Right atrium auricular region (tissue), 2 donors: ENCODE data around the gene PUS7. TPM values are rescaled to one million over a fixed set of nuclear protein-coding genes. Genes with fewer than 3 reads are reported as not detected.
"Not testable (repeated sequence)": the region's sequence is repeated elsewhere in the genome, so short reads cannot be mapped to it uniquely, and the experiment has no call there.

Experiments used
- DNase-seq: peaks from one replicate; pipeline ENCODE4 v3.0.0-alpha.2; 2019; ENCODE audit warnings: low spot score
- H3K27ac ChIP-seq, 2 donors: fragments of 200-600 bp; sonication (generic); 1 replicate in 1 of 2; 2 replicates in 1 of 2; pipeline ENCODE4 v1.5.1; 2016 to 2019
- H3K27me3 ChIP-seq, 2 donors: fragments of 200-600 bp; sonication (generic); one replicate each; pipeline versions ENCODE4 v1.5.1 to v1.6.0; 2017 to 2019
- H3K36me3 ChIP-seq: fragments of 200-600 bp; sonication (generic); one replicate; pipeline ENCODE4 v1.5.1; 2016
- H3K4me1 ChIP-seq, 2 donors: fragments of 200-600 bp; sonication (generic); one replicate each; pipeline versions ENCODE4 v1.5.1 to v1.6.0; 2017 to 2019
- H3K4me3 ChIP-seq, 2 donors: fragments of 200-600 bp; sonication (generic); 1 replicate in 1 of 2; 2 replicates in 1 of 2; pipeline ENCODE4 v1.5.1; 2017 to 2019; ENCODE audit warnings: mild to moderate bottlenecking in 1 of 2, moderate library complexity in 1 of 2
- H3K9me3 ChIP-seq, 2 donors: fragments of 200-600 bp; sonication (generic); one replicate each; pipeline ENCODE4 v1.5.1; 2019
- total RNA-seq, 2 donors: library from RNA; depleted of rRNA; stranded (reverse); fragments of >200 nt; gene quantifications; one replicate each; pipeline ENCODE4 v1.1.0, GENCODE V29; 2016
- TF ChIP-seq, protein P1 (sequence below), 2 donors: fragments of 200-600 bp; sonication (generic); IDR thresholded peaks; one replicate each; pipeline ENCODE4 v1.5.1; 2019; ENCODE audit warnings: antibody characterized with exemption in 2 of 2

PUS7 gene
- total RNA-seq, 2 donors from 2014 or later, result 4.3 to 7.8 TPM

DNA sequence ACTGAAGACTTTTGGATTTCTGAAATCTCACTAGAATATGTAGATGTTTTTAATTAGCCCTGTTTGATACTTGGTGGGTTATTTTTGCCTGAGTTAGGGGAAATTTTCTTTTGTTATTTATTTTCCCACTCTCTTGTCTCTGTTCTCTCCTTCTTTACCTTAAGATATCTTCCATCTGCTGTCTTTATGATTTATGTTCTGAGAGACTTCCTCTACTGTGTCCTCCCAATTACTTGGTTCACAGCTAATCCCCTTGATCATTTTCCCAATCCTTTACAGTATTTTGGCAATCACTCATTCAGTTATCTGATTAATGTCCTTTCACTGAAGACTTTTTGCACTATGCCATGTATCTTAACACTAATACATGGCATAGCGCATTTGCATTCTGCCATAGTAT is 83.8 kb downstream of the PUS7 start:
- DNase-seq, result no peak
- Histone ChIP-seq H3K27me3 (no peaks in the 10 kb centered on the region), H3K9me3 (no peaks in the 10 kb centered on the region), H3K4me1 (no peaks in the 10 kb centered on the region), H3K36me3 (no peaks in the 10 kb centered on the region), H3K27ac (no peak overlapping the region), H3K4me3 (no peak overlapping the region)
- TF ChIP-seq, protein P1, sequence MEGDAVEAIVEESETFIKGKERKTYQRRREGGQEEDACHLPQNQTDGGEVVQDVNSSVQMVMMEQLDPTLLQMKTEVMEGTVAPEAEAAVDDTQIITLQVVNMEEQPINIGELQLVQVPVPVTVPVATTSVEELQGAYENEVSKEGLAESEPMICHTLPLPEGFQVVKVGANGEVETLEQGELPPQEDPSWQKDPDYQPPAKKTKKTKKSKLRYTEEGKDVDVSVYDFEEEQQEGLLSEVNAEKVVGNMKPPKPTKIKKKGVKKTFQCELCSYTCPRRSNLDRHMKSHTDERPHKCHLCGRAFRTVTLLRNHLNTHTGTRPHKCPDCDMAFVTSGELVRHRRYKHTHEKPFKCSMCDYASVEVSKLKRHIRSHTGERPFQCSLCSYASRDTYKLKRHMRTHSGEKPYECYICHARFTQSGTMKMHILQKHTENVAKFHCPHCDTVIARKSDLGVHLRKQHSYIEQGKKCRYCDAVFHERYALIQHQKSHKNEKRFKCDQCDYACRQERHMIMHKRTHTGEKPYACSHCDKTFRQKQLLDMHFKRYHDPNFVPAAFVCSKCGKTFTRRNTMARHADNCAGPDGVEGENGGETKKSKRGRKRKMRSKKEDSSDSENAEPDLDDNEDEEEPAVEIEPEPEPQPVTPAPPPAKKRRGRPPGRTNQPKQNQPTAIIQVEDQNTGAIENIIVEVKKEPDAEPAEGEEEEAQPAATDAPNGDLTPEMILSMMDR (IDR thresholded peaks at IDR 0.05), result no peak

DNA sequence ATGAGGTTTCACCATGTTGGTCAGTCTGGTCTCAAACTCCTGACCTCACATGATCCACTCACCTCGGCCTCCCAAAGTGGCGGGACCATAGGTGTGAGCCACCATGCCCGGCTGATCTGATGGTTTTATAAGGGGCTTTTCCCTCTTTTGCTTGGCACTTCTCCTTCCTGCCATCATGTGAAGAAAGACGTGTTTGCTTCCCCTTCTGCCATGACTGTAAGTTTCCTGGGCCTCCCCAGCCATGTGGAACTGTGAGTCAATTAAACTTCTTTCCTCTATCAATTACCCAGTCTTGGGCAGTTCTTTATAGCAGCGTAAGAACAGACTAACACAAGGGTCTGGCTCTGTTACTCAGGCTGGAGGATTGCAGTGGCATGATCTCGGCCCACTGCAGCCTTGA is 84.7 kb downstream of the PUS7 start:
- not testable (repeated sequence) for H3K27me3 ChIP-seq, H3K4me1 ChIP-seq

DNA sequence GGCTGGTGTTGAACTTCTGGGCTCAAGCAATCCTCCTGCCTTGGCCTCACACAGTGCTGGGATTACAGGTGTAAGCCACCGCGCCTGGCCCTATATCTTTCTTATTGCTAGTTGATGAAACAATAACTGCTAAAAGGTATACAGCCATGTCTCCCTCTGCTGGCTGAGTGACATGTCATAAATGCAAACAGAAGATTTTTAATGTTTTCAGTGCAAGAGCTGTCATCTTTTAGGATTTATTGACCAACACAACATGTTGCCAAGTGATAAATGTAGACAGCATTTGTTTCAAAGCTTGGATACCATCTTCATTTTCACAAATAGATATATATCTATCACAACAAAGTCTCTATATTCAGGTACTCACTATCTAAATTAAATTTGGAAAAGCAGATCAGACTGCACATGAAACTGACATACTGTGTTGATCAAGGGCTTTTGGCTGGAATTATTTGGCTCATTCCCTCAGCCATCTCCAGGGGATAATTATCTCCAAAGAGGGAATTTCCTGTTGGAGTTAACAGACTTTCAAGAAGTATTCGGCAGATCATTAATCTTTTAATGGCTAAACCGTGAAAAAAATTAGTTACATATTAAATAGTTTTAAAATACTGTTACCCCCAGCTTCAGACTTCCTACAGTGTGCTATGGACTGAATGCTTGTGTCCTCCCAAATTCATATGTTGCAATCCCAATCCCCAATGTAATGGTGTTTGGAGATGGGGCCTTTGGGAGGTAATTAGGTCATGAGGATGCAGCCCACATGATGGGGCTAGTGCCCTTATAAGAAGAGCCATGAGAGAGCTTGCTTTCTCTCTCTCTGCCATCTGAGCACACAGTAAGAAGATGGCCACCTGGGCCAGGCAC is 92.1 kb downstream of the PUS7 start:
- no peaks in the 10 kb centered on the region for H3K36me3 ChIP-seq
- no peak overlapping the region for H3K4me3 ChIP-seq
- no peaks in the 10 kb centered on the region for H3K27me3 ChIP-seq
- no peak overlapping the region for H3K27ac ChIP-seq
- no peaks in the 10 kb centered on the region for H3K9me3 ChIP-seq
- TF ChIP-seq, protein P1 (IDR thresholded peaks at IDR 0.05), result peak; percentile 24 to 66
- H3K4me1 ChIP-seq, result no peaks in the 10 kb centered on the region
- DNase-seq, result no peak

More for the DNA sequence above, 84.7 kb downstream of the PUS7 start:
- H3K27ac ChIP-seq, H3K4me3 ChIP-seq, DNase-seq, H3K9me3 ChIP-seq, H3K36me3 ChIP-seq: not testable (repeated sequence)

DNA sequence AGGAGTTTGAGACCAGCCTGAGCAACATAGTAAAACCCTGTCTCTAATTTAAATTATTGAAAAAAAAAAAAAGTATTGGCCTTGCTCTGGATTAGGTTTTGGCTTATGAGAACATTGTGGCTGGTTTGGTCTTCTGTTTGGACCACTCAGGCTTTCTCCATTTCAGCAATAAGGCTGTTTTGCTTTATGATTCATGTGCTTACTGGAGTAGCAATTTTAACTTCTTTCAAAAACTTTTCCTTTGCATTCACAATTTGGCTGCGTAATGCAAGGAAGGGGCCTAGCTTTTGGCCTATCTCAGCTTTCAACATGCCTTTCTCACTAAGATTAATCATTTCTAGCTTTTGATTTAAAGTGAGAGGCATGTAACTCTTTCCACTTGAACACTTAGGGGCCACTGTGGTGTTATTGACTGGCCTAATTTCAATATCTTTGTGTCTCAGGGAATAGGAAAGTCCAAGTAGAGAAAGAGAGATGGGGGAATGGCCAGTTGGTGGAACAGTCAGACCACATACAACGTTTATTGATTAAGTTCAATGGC is 95.4 kb downstream of the PUS7 start:
- Histone ChIP-seq H3K27ac (no peak overlapping the region), H3K27me3 (no peaks in the 10 kb centered on the region), H3K4me3 (no peak overlapping the region), H3K4me1 (no peaks in the 10 kb centered on the region), H3K9me3 (no peaks in the 10 kb centered on the region), H3K36me3 (no peaks in the 10 kb centered on the region)
- TF ChIP-seq, protein P1 (IDR thresholded peaks at IDR 0.05), result no peak
- DNase-seq, result no peak

DNA sequence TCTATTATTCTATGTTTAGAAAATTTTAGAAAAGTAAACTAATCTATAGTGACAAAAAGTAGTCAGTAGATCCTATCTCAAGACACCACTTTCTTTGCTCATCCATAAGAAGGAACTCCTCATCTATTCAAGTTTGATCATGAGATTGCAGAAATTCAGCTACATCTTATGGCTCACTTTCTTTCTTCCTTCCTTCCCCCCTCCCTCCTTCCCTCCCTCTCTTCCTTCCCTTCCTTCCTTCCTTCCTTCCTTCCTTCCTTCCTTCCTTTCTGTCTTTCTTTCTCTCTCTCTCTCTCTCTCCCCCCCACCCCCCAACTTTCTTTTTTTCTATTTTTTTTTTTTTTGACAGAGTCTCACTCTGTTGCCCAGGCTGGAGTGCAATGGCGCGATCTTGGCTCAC is 98.1 kb downstream of the PUS7 start:
- Histone ChIP-seq H3K27me3 (no peaks in the 10 kb centered on the region), H3K4me3 (no peak overlapping the region), H3K9me3 (no peaks in the 10 kb centered on the region), H3K27ac (no peak overlapping the region), H3K36me3 (no peaks in the 10 kb centered on the region), H3K4me1 (no peaks in the 10 kb centered on the region)
- TF ChIP-seq, protein P1 (IDR thresholded peaks at IDR 0.05), result no peak
- no peak for DNase-seq

DNA sequence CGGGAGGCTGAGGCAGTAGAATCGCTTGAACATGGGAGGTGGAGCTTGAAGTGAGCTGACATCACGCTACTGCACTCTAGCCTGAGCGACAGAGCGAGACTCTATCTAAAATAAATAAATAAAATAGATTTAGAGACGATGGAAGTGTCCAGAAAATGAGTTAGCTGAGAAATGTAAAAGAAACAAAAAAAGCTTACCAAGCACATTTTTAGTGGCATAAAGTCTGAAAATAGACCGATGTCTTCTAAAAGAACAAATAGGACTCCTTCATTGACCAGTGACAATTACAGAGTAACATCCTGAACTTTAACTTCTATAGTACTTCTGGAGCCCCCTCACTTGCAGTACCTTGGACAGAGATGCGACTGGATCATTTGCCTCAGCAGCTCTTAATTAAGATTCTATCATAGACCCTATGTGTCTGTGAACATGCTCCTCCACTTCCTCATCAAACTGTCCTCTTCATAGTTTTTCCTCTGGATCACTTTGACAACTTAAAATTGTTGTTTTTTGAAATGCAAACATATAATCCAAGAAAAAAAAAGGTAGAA is 108.1 kb downstream of the PUS7 start:
- H3K27me3 ChIP-seq, result no peaks in the 10 kb centered on the region
- TF ChIP-seq, protein P1 (IDR thresholded peaks at IDR 0.05), result no peak

DNA sequence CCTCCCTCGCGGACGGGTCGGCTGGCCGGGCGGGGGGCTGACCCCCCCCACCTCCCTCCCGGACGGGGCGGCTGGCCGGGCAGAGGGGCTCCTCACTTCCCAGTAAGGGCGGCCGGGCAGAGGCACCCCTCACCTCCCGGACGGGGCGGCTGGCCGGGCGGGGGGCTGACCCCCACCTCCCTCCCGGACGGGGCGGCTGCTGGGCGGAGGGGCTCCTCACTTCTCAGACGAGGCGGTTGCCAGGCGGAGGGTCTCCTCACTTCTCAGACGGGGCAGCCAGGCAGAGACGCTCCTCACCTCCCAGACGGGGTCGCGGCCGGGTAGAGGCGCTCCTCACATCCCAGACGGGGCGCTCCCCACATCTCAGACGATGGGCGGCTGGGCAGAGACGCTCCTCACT is 111.3 kb downstream of the PUS7 start:
- not testable (repeated sequence) for H3K4me3 ChIP-seq, H3K4me1 ChIP-seq, H3K9me3 ChIP-seq, H3K27ac ChIP-seq, DNase-seq, H3K36me3 ChIP-seq, H3K27me3 ChIP-seq

More for the DNA sequence above, 108.1 kb downstream of the PUS7 start:
- Histone ChIP-seq H3K36me3 (no peaks in the 10 kb centered on the region), H3K27ac (no peak overlapping the region), H3K9me3 (no peaks in the 10 kb centered on the region), H3K4me3 (no peak overlapping the region), H3K4me1 (no peaks in the 10 kb centered on the region)
- no peak for DNase-seq

DNA sequence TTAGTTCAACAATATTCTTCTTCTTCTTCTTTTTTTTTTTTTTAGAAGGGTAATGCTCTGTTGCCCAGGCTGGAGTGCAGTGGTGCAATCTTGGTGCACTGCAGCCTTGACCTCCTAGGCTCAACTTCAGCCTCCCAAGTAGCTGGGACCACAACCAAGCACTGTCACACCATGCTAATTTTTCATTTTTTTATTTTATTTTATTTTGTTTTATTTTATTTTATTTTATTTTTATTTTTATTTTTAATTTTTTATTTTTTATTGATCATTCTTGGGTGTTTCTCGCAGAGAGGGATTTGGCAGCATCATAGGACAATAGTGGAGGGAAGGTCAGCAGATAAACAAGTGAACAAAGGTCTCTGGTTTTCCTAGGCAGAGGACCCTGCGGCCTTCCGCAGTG is 112.3 kb downstream of the PUS7 start:
- not testable (repeated sequence) for H3K27me3 ChIP-seq, H3K9me3 ChIP-seq, H3K4me1 ChIP-seq, H3K4me3 ChIP-seq, H3K27ac ChIP-seq, H3K36me3 ChIP-seq, DNase-seq
